Esophagus mucosa (tissue), 1 donor: ENCODE results near the gene CST7. TPM values are rescaled to one million over a fixed set of nuclear protein-coding genes. Genes with fewer than 3 reads are reported as not detected.
"Not testable (repeated sequence)": the region's sequence is repeated elsewhere in the genome, so short reads cannot be mapped to it uniquely, and the experiment has no call there.

ENCODE experiments used
- ATAC-seq: fragments of 200-7000 bp; cut with Tn5 transposase; one replicate; pipeline ENCODE4 v1.9.1; 2020
- total RNA-seq: library from RNA; stranded (reverse); gene quantifications from one replicate; pipeline ENCODE4 v1.2.4, GENCODE V29; 2023
- donor health status: DM: yes; HTN: yes; CAD: no.

The CST7 gene
- total RNA-seq, 1 donor from 2014 or later, result 0.32 TPM

DNA sequence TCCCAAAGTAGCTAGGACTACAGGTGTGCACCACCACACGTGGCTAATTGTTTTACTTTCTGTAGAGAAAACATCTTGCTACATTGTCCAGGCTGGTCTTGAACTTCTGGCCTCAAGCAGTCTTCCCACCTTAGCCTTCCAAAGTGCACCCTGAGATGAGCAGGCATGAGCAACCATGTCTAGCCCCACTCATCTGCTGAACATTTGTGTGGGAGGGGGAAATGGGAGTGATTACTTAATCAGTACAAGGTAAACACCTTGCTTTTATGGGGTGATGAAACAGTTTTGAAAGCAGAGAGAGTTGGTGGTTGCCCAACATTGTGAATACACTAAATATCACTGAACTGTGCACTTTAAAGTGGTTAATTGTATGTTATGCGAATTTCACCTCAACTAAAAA is 38.2 kb downstream of the CST7 start:
- no peak for ATAC-seq

DNA sequence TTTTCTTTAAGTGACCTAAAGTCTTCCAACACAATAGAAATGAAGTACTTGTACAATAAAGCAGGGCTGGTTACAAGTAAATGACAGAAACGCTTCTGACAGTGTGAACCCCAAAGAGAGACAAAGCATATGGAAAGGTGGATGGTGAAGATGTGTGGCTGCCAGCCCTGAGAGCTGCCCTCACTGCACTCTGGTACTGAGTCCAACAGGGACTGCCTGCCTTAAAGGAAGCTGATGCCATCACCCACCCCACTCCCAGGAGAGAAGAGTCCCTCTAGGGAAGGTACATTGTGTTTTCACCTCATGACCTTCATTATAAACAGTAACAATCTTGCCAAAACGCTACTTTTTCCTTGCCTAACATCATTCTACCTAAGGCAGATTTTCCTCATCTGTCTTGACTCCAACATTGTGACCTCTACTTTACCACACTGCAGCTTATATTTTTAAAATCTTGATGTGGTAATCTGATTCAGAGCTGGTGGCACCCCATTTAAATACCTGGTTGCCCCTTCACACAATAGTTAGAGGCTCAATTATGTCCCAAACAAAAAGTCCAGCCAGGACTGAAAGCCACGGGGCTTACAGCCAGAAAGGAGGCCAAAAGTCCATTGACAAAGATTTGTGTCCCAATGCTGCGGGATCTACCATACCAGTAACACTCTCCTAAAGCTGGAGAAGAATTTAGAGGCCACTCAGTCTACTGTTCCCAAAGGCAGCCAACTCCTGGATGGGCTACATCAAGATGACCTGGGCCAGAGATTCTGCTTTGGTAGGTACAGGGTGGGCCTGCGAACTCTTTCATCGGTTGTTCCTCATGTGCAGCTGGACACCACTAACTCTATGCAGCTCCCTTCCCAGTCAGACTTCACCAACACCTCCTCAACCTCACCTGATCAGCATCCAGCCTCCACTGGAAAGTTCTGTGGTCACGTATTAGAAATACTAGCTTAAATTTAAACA is 39.1 kb downstream of the CST7 start:
- no peak for ATAC-seq

DNA sequence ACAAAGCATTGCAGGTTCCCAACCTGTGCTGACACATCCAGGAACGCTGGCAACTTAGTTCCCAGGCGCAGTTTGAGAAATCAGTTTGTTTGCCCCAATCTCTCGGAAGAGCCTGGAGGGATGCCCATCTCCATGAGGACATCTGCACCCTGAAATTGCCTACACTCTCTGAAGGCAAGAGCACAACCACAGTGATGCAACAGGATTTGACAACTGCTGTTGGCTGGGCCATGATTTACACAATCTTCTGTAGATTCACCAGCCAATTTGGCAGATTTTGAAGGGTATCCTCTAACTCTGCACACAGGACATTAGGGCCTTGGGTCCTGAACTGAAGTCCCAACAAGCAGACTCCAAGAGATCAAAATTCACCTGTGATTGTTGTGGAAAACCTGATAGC is 40.1 kb downstream of the CST7 start:
- ATAC-seq, result no peak

DNA sequence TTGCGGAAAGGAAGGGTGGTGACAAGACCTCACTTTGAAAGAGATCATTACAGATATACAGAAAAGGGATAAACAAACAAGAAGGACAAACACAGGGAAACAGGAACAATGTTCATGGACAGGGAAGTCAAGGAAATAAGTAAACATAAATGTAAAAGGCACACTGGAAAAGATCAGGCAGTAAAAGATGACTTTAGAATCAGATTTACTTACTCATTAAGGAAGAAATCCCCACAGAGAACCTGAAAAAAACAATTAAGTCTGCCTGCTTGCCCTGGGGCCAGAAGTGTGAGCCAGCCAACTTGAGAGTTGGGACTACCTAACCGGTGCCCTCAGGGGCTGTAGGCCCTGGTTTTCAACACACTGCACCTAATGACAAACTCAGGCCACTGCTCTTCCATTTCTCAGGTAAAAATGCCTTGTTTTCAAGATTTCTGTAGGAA is 41.8 kb downstream of the CST7 start:
- no peak for ATAC-seq

DNA sequence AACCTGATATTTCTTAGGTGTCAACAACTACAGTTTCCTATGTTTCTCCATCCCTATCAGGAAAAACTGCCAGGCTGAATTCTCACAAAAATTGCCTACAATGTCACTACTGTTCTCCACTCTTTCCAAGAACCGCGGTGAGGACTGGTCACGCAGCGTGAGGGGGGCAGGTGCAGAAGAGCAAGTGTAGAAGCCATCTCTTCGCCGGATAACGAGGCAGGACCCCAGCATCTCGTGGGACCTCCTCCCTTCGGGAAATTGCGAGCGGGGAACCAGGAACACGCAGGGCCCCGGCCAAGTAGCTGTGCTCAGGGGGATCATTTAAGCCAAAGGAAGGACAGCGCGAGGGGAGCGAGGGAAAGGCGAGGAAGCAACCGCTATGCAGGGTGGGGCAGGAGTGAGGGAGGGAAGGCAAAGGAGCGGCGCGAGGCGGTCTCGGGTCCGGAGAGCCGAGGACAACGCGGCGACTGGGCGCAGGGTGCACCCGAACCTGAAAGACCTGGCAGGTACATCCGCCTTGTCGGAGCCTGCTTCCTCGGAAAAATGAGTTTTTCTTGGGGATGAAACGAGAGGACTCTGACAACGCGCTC is 42.9 kb downstream of the CST7 start:
- peak; percentile 29 for ATAC-seq

DNA sequence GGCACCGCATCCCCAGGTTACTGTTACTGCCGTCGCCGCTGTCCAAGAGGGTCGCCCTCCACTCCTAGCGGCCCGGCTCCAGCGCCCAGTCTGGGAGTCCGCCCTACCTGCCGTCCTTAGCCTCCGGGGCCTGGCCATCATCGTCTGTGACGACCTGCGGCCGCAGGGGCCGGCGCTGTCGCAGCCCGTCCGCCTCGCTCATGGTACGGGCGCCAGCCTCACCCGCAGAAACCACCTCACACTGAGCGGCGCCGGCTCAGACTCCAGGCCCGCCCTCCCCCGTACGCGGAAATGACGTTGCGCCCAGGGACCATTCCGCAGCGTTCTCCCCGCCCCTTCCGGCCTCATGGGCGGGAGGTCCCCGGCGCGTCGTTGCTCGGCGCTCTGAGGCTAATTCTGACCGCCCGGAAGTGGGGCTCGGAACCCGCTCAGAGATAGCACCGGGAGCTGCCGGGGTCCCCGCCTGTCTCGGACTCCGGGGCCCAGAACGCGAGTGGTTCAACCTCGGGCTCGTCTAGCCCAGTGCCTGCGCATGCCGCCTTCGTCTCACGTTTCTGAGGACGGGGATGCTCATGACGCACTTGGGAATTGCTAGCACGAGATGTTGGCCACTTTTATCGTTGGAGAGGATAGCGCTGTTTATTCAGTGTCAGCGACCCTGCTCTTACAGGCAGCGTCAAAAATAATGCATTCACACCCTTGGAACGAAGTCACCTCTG is 43.6 kb downstream of the CST7 start, which contains the start of gene APMAP:
Gene APMAP (minus strand): TSS at position 265 of the 719 bp plus-strand sequence. CDS start 63 bp downstream, at position 202.
- peak; percentile 98 for ATAC-seq

DNA sequence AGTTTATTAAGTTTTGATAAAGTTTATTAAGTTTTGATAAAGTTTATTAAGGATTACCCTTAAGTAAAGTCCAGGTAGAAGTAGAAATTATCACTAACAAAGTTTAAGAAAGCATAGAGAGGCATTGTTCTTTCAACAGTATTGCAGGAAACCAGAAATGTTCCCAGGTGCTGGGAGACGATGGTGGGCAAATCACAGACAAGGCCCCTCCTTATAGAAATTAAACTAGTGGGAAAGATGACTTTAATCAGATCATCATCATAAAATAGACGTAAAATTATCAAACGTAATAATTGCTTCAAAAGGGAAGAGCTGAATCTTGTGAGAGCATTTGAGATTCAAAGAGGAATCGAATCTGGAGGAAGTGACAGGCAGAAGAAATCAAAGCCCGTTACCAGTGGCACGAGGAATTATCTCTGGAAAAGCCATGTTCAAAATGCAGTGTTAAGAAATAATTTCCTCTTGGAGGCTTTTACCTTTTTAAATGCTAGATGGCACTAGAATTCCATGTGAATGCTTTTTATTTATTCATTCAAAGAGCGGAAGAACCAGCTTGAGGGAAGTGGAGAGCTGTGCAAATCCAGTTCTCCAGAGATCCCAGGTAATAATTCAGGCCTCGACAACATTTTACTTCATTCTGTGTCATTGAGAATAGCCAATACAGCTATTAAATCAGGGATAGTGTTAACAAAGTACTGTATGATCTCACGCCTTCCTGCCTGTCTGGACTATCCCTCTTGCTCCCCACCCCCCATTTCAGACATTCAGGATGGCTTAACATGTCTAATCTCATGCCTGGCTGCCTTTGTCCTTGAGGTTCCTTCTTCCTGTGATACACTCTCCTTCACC is 44.5 kb downstream of the CST7 start:
- peak; percentile 21 for ATAC-seq

DNA sequence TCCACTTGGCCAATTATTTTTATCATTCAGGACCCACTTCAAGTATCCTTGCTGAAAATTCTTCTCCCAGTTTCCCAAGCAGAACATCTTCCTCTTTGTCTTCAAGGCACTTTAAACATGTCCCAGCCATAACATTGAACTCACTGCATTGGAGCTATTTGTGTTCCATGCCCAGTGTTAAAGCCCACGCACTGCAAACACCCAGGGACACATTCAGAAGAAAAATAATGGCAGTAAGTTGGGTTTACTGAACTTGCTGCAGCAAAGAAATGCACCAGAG is 45.1 kb downstream of the CST7 start:
- ATAC-seq, result no peak

DNA sequence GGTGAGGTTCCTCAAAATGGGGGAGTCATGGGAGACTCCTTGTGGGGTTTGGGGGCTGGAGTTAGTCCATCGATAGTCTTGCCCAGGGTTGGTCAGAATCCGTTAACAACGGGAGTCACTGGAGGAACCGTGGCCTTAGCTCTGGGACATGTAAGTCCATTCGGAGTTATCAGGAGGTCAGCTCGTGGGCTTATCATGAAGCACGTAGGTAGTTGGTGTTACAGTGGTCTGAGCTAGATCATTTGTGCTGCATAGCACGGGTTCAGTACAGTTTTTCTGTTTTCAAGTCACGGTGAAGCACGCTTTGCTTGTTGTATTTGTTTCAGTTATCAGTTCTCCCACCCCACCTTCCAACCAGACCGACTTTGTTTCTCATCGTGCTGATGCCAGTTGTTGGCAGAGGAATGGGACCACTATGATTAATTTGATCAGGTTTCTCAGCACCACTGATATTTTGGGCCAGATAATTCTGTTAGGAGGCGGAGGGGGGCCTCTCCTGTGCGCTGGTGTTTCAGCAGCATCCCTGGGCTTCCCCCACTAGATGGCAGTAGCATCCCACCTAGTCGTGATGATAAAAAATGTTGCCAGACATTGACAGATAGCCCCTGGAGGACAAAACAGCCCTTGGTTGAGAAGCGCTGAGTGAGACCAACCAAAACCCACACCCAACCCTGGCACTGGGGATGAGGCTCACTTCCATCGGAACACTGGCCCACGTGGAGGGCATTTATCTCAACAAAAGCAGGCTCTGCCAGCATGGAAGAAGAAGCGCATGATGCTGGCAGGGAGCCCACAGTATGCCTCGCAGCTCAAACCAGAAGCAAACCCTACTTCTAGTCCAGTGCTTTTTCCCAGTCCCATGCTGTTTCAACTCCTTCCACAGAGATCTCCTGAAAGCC is 45.6 kb downstream of the CST7 start:
- peak; percentile 61 for ATAC-seq

DNA sequence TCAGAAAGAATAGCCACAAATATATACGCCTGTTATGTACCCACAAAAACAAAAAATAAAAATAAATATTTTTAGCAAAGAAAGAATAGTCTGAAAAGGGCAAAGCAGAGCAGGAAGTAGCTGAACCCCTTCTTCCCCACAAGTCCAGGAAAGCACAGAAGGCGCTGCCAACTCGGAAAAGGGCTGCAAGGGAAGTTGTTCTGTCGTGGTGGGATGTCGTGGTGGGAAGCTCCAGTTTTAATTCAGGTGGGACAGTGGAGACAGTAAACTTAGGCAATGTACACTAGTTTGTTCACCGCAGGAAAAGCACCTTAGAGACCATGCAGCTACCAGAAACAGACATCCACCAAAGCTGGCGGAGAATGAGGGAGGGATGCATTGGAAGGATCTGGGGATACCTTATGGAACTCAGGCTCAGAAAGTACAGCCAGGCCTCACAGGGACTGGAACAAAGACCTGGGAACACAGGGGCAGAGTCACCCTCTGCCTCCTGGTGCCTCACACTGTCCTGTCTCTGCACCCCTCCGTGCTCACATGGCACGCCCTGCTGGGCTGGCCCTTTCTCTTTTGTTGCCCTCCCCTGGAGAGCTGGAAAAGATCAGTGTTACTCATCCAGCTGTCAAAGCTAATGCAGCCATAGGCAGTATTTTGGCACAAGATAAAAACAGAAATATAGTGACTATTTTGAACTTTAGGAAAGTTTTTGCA is 46.8 kb downstream of the CST7 start:
- ATAC-seq, result no peak

DNA sequence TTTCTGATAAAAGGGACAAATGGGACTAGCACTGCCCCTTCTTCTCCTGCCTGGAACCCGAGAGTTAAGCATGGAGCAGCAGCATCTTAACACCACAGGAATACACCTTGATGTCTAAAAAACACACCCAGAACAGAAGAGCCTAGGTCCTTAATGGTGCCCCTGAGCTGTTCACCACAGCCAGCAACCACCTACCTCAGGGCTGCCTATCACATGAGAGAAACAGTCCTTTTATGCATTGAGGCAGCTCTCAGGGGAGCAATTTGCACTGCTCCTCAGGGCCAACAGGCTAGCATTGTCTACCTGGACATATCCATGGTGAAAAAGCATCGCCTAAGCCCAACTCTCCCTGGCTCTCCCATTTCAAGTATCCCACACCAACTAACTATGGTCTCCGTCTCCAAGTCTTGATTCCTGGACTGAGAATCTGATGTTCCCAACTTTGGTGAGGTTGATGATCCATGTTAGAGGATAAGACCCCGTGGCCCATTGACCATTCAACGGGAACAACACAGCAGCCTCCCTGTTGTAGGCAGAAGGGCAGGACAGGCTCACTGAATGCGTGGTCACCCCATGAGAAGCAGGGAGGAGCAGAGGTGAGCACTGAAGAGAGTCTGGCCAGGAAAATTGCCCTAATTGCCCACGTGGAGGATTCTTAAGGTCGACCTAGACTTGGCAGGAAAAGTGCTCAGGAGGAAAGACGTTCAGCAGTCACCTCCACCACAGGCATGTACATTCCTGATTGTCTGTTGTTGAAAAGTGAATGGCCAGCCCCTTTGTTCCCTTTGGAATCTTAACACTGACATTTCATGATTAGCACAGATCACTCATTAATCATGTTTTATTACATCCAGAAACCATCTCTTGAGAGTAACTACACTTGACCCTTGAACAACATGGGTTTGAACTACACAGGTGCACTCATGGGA is 47.6 kb downstream of the CST7 start:
- ATAC-seq, result no peak

DNA sequence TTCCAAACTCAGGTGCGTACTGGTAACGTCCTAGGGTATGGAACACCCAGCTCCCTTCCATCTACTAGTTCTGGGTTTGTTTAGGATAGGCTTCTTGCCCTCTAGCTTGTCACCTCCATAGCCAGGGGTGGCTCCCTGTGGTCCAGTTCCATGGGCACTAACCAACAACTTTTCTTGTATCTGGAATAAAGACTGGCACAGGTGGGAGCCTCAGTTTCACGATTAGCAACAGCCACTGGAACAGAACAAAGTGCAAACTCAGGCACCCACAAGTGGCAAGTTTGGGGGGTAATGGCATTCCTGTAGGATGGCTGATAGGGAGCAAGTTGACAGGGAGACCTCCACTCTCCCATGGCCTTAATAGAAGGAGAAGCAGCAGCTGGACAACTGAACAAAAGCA is 49.1 kb downstream of the CST7 start:
- no peak for ATAC-seq

DNA sequence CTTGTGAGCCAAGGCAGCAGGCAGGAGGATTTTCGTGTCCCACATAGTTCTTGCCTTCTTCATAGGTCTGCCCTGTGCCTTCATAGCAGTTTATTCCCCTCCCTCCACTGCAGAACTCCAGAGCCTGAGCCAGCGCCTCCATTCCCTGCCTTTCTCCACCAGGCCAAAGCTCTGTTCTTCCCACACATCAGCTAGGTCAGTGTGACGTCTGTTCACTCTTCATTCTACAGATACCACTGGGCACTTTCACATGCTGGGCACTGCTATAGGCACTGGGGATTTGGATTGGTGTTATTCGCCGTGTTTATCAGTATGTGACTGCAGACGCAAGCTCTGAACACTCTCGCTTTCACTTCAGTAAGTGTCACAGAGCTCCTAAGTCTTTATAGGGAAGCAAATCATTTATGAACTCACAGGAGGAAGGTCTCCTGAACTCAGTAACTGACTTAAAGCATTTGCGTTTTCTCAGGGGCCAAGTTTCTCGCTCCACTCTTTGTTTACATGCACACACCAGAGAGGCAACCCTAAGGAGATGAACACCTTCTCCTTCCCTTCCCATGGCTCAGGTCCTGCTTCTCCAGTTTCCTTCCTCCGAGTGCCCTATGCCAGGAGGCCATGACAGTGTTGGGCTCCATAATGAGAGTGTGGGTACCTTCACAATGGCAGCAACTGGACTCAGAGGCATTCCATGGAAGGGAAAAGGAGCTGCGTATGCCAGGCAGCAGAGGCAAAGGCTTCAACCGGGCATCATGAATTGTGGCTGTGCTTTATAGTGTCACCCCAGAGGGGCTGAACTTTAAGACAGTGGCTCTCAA is 49.8 kb downstream of the CST7 start:
- no peak for ATAC-seq

DNA sequence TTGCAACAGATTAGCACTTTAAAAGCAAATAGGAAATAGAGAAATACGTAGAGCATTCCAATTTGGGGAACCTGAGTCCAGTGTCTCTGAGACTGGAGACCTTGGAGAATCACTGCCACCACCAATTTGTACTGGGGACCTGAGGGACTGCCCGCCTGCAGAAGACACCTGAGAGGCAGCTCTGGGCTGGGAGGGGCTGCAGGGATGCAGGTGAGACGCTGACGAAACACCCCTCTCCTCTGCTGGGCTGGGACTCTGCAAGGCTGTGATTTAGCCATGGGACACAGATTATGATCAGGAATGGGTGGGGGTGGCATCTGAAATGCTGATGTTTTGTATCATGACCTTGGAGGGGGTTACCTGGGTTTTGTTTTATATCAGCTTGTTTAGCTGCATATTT is 50.5 kb downstream of the CST7 start:
- no peak for ATAC-seq

DNA sequence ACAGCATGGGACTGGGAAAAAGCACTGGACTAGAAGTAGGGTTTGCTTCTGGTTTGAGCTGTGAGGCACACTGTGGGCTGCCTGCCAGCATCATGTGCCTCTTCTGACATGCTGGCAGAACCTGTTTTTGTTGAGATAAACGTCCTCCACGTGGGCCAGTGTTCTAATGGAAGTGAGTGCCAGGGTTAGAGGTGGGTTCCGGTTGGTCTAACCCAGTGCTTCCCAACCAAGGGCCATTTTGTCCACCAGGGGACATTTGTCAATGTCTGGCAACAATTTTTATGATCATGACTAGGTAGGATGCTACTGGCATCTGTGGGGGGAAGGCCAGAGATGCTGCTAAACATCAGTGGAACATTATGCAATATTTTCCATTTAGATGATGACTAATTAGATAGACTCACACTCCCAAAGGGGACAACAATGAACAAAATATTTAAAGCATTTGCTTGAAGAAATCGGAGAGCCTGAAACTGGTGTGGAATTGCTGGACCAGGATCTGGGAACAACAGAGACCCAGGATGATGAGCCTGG is 51.3 kb downstream of the CST7 start:
- peak; percentile 89 for ATAC-seq

DNA sequence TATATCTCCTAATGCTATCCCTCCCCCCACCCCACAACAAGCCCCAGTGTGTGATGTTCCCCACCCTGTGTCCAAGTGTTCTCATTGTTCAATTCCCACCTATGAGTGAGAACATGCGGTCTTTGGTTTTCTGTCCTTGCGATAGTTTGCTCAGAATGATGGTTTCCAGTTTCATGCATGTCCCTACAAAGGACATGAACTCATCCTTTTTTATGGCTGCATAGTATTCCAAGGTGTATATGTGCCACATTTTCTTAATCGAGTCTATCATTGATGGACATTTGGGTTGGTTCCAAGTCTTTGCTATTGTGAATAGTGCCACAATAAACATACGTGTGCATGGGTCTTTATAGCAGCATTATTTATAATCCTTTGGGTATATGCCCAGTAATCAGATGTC is 52.3 kb downstream of the CST7 start:
- ATAC-seq, result not testable (repeated sequence)

DNA sequence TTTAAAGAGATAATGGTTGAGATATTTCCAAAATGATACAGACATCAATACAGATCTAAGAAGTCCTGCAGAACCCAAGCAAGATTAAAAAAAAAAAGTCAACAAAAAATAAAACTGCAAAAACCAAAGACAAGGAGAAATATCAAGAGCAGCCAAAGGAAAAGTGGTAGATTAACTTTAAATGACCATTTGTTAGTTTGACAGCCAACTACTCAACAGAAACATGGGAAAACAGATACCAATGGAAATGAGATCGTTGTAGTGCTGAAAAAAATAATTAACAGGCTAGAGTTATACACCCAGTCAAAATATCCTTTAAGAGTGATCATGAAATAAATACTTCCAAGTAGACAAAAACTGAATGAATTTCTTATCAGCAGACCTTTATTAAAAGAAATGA is 53.9 kb downstream of the CST7 start:
- no peak for ATAC-seq

DNA sequence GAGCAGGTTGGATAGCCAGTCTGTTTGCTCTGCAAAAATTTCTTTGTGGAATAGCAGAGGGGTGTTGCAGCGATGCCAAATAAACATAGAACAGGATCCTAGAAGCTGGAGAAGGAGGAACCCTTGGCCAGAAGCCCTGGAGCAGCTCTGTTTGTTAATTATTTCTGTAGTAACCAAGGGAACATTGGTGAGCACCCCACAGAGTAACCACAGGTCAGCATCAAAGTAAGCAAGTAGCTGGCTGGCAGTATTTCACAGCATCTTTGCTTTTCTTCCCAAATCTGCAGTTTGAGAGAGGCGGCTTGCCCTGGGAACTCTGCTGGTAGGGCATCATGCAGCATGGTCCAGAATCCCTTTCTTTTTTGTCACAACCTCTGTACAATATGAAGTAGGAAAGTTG is 56.2 kb downstream of the CST7 start:
- no peak for ATAC-seq
